Activated CD8-positive, alpha-beta memory T cell treated with anti-CD3 and anti-CD28 coated beads for 36 hours (primary cell): Measurements from ENCODE around the gene WNT1. TPM values are rescaled to one million over a fixed set of nuclear protein-coding genes. Genes with fewer than 3 reads are reported as not detected.

Source experiments
- CTCF ChIA-PET: fragments of 350-600 bp; sonication (Branson Sonifier 250); formaldehyde crosslinking; loops from one replicate; lab custom pipeline; 2021; ENCODE audit warnings: antibody characterized with exemption; lab: Charles Lee
- POLR2A ChIA-PET: fragments of 350-600 bp; sonication (Branson Sonifier 250); formaldehyde crosslinking; loops from one replicate; lab custom pipeline; 2021; ENCODE audit warnings: antibody characterized with exemption; lab: Charles Lee
- total RNA-seq, 2 experiments: library from RNA; stranded (reverse); gene quantifications; one replicate each; pipeline ENCODE4 v1.2.3, GENCODE V29; 2021

Gene WNT1
- total RNA-seq, 2 experiments from 2014 or later, result not detected

DNA sequence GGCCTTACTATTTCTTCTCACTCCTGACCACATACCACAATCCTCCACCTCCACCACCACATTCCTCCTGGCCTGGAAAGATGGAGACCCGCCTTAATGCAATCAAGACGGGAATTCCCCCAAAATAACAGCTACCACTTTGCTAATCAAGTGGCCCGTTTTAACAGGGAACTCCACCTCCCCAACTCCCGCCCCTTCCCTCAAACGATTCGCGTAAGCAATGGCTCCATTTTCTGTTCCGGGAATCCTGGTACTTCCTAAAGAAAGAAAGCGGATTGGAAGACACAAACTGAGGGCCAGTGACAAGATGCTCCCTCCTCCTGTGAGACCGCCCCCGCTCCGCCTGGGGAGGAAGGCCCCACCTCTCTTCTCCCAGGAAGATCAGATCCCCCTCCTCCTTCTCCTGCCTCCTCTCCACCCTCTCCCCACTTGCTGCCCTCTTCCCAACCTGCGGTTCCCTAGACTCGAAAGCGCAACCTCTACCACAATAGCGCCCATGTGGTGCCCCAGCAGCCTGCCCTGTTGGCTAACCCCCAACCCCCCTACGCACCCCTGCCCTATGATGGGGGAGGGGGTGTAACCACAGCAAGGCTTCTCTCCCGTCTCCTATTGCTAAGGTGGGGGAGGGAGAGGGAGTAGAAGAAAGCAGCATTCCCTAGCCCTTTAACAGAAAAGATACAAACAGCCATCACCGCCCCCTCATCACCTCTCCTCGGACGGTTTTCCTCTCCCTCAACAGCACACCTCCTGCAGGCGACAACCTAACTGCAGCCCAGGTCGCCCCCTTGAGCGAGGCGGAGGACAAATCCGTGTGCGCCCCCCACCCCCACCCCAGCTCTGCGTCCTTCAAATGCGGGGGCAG lies 21.6 kb upstream of the WNT1 start:
- ChIA-PET CTCF (interaction anchor here (1.0 to 2.6 kb wide), 12 partner anchors 9 to 104 kb away, joined by 3 to 12 read pairs (median 4); partner anchors contain the start of genes DDX23, WNT1 and WNT10B), POLR2A (interaction anchor here (0.6 to 1.3 kb wide), 3 partner anchors 14 to 1548 kb away, joined by 3 to 5 read pairs (median 4); partner anchors contain the start of genes DIP2B and TUBA1B)

DNA sequence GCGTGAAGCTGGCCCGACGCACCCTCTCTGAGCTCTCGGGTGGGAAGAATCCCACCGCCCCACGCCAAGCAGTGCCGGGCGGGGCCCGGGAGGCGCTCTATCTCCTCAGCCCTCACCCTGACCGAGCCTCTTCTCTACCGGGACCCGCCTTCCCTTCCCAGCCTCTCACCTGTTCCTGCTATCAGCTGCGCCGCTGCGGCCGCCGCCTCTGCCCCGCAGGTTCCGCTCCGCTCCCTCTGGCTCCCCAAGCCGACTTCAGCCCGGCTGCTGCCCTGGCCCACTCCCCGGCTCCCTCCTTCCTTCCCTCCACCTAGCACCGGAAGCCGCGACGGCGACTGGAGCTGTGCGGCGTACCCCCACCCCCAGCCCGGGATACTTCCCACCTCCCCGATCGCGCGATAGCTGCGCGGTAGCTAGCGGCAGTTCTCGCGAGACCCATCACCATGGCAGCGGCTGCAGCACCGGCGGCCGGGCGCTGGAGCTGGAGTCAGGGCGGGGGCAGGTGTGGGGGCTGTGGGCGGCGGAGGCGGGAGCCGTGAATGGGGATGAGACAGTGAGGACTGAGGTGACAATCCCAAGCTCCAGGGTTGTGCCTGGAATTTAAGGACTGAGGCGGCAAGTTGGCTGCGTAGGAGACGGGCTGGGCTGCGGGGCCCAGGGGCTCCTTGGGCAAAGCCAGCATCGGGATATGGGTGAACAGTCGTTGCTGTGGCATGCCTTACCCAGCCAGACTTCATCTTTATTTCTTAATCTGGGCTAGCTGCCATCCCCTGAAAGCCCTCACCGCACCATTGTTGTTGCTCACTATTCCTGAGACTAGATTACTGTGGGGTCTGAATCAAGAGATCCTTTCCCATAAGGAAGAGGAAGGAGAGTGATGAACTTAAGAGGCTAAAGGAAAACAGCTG lies 20.7 kb upstream of the WNT1 start, which contains the start of gene ARF3:
ARF3 (minus strand) TSS at position 347 of the 908 bp plus-strand sequence. CDS start 16,392 bp downstream, outside the sequence.
- CTCF ChIA-PET, result interaction anchor here (0.6 to 2.6 kb wide), 13 partner anchors 9 to 204 kb away, joined by 3 to 12 read pairs (median 5); partner anchors contain the start of genes DDX23, WNT1 and WNT10B
- POLR2A ChIA-PET, result interaction anchor here (0.6 to 1.0 kb wide), 6 partner anchors 14 to 1547 kb away, joined by 3 to 5 read pairs (median 3); partner anchors contain the start of genes DIP2B, TUBA1B and WNT10B

DNA sequence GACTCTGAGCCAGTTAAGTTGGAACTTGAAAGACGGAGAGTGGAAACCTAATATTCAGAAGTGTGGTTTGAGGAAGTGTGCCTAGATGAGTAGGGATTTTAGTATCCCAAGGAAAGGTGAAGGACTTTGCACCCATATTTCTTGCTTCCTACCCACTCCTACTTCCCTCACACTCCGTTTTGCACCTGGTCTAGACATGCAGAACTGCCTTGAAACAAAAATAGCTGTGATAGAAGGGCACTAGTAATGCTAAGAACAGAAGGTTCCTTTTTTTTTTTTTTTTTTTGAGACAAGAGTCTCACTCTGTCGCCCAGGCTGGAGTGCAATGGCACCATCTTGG lies 20.1 kb upstream of the WNT1 start:
- POLR2A ChIA-PET, result interaction anchor here (0.6 to 1.0 kb wide), 3 partner anchors 13 to 257 kb away, joined by 3 read pairs; partner anchors contain the start of gene WNT10B
- CTCF ChIA-PET, result interaction anchor here (1.0 to 2.6 kb wide), 12 partner anchors 8 to 105 kb away, joined by 3 to 12 read pairs (median 6); partner anchors contain the start of genes DDX23, WNT1 and WNT10B

GRCh38 chr12:48960834-48961233 lies 17.3 kb upstream of the WNT1 start:
- CTCF ChIA-PET, result interaction anchor here (2.1 kb wide), 1 partner anchor 17 kb away, joined by 6 read pairs; the partner anchor contains the start of gene WNT1

GRCh38 chr12:48961331-48961730 lies 16.8 kb upstream of the WNT1 start:
- ChIA-PET POLR2A (no interaction called here), CTCF (interaction anchor here (2.1 kb wide), 1 partner anchor 16 kb away, joined by 6 read pairs; the partner anchor contains the start of gene WNT1)

More at GRCh38 chr12:48960834-48961233, 17.3 kb upstream of the WNT1 start:
- POLR2A ChIA-PET, result no interaction called here

- ChIA-PET CTCF (interaction anchor here (2.1 kb wide), 1 partner anchor 16 kb away, joined by 6 read pairs; the partner anchor contains the start of gene WNT1), POLR2A (no interaction called here)
These were observed 16.3 kb upstream of the WNT1 start for GRCh38 chr12:48961801-48962200.

GRCh38 chr12:48965298-48965838 lies 12.8 kb upstream of the WNT1 start:
- CTCF ChIA-PET, result interaction anchor here (1.2 to 5.0 kb wide), 2 partner anchors 14 kb away, joined by 3 to 43 read pairs; partner anchors contain the start of gene WNT1

GRCh38 chr12:48966177-48966895 lies 11.8 kb upstream of the WNT1 start:
- CTCF ChIA-PET, result interaction anchor here (0.7 to 5.0 kb wide), 6 partner anchors 9 to 78 kb away, joined by 3 to 43 read pairs (median 3); partner anchors contain the start of genes ARF3 and WNT1
- POLR2A ChIA-PET, result no interaction called here

More at GRCh38 chr12:48965298-48965838, 12.8 kb upstream of the WNT1 start:
- POLR2A ChIA-PET, result no interaction called here

- ChIA-PET CTCF (interaction anchor here (1.0 to 5.0 kb wide), 4 partner anchors 12 to 29 kb away, joined by 3 to 43 read pairs (median 20); partner anchors contain the start of gene WNT1), POLR2A (no interaction called here)
These were observed 10.1 kb upstream of the WNT1 start for GRCh38 chr12:48967991-48968390.

- ChIA-PET CTCF (interaction anchor here (1.0 to 5.0 kb wide), 6 partner anchors 10 to 28 kb away, joined by 3 to 43 read pairs (median 8); partner anchors contain the start of gene WNT1), POLR2A (no interaction called here)
These were observed 9.7 kb upstream of the WNT1 start for GRCh38 chr12:48968467-48968866.

GRCh38 chr12:48969160-48969771 lies 8.9 kb upstream of the WNT1 start:
- ChIA-PET CTCF (interaction anchor here (1.3 to 5.0 kb wide), 5 partner anchors 10 to 28 kb away, joined by 3 to 43 read pairs (median 10); partner anchors contain the start of gene WNT1), POLR2A (interaction anchor here (1.1 kb wide), 1 partner anchor 13 kb away, joined by 5 read pairs; no protein-coding TSS in a partner anchor)

GRCh38 chr12:48969833-48970701 lies 8.1 kb upstream of the WNT1 start:
- POLR2A ChIA-PET, result interaction anchor here (1.1 to 1.6 kb wide), 2 partner anchors 14 to 44 kb away, joined by 3 to 5 read pairs; no protein-coding TSS in a partner anchor
- CTCF ChIA-PET, result interaction anchor here (1.2 to 5.0 kb wide), 5 partner anchors 10 to 44 kb away, joined by 3 to 43 read pairs (median 10); partner anchors contain the start of genes FKBP11 and WNT1

DNA sequence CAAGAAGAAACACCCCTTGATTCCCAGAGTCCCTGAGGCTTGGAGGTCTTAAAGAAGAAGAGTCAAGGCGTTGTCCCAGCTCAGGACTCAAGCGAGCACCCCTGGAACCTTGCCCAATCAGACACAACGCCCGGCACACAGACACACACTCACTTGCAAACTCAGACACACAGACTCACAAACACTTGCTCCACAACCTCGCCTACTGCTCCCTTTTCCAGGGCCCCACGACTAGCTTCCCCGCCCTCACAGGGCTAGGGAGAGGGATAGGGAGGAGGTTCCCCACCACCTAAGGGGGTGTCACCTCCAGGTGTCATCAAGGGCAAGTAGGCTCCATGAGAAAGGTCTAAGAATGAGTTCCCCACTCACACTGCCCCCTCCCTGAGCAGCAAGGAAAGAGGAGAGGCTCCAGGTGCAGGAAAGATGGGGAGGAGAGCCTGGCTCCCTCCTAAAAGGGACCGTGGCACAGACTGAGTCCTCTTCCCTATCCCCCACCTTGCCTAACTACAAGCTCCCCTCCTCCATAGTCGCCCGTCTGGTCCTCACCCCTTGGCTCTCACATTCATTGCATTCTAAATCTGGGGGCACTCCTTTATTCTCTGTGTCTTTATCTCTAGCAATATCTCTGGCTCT lies 7.3 kb upstream of the WNT1 start:
- CTCF ChIA-PET, result interaction anchor here (0.7 to 5.0 kb wide), 9 partner anchors 9 to 78 kb away, joined by 3 to 43 read pairs (median 7); partner anchors contain the start of genes ARF3, FKBP11 and WNT1
- POLR2A ChIA-PET, result interaction anchor here (0.9 to 1.6 kb wide), 3 partner anchors 13 to 45 kb away, joined by 3 to 5 read pairs (median 3); no protein-coding TSS in a partner anchor

DNA sequence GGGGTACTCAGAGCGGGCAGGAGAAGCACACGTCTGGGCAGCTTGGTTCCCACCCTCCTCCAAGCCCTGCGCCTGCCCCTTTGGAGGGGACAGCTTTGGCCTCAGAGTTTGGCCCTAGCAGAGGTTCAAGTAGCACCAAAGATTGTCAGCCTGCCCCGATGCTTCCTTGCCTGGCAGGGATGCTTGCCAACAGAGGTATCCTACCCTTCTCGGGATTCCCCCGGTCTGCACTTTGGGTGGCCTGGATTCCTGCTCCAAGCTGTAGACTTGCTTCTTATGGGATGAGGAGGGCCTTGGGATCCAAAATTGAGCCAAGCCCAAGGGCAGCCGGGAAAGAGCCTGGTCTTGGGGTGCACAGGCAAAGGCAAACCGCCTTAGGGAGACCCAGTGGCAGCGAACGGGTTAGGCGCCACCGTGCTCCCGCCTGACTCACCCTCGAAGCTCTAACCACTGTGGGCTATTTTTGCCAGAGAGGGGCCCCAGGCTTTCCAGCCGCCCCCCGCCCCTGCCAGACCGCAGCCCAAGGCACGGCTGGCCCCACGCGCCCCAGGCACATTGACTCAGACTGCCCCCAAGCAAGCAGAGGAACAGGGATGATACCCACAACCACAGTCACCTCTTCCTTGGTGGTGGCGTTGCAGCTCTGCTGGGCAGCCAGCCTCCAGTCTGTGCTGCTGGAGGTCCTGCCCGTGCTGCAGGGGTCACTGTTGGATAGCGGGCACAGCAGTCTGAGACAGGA lies 5.7 kb upstream of the WNT1 start:
- POLR2A ChIA-PET, result no interaction called here
- CTCF ChIA-PET, result interaction anchor here (0.5 to 3.5 kb wide), 9 partner anchors 10 to 330 kb away, joined by 3 to 16 read pairs (median 5); partner anchors contain the start of gene ARF3
